ENCODE results near the gene ATAD3A.

ATAD3A gene

DNA sequence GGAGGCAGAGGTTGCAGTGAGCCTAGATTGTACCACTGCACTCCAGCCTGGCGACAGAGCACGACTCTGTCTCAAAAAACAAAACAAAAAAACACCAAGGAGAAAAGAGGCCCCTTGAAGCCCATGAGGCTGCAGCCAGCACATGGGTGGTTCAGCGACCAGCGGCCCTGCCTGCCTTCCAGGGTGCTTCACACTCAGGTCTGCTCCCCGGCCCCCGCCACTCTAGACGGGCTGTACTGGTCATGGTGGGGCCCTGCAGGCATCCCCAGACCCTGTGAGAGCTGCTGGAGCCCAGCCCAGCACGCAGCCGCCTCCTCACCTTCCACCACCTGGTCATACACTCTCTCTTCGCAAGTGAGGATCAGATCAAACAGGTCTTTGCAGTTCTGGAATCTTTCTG, 32.6 kb downstream of the ATAD3A start:
- peaks cover 19% of the 10 kb centered on the region for H3K36me3 ChIP-seq (ENCODE audit: low read depth)

GRCh38 chr1:1545946-1546737, 34.2 kb downstream of the ATAD3A start:
- Histone ChIP-seq H3K36me3 (ENCODE audit: low read depth) (peaks cover 15% of the 10 kb centered on the region), H3K27ac (ENCODE audit: poor library complexity, severe bottlenecking) (no peak overlapping the region)
- ATAC-seq (ENCODE audit: low read depth) = no peak

More for the DNA sequence above, 32.6 kb downstream of the ATAD3A start:
- no peak overlapping the region for H3K4me3 ChIP-seq (ENCODE audit: severe bottlenecking)
- no peak for DNase-seq (ENCODE audit: low spot score)
- ATAC-seq (ENCODE audit: low read depth) = no peak
- no peaks in the 10 kb centered on the region for H3K9me3 ChIP-seq (ENCODE audit: severe bottlenecking)
- no peak for TF ChIP-seq CTCF (IDR thresholded peaks at IDR 0.05; ENCODE audit: poor library complexity, severe bottlenecking)
- H3K27me3 ChIP-seq (ENCODE audit: insufficient read depth, poor library complexity, severe bottlenecking) = no peaks in the 10 kb centered on the region
- no peak overlapping the region for H3K27ac ChIP-seq (ENCODE audit: poor library complexity, severe bottlenecking)
- no peaks in the 10 kb centered on the region for H3K4me1 ChIP-seq (ENCODE audit: insufficient read depth, poor library complexity, severe bottlenecking)

DNA sequence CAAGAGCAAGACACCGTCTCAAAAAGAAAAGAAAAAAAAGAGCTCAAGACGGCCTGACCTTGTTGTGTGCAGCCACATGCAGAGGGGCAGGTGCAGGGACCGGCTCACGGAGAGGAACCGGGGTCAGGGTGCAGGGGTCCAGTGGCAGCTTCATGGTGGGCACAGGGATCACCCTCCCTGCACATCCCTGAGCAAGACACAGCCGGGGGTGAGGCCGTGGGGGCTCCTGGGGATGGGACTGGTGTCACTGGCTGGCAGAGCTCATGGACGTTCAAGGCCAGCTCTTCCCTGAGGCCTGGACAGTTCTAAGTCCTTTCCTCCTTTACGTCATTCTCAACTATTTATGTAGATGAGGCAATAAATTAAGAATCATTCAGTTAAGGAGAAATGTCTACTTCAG, 35.0 kb downstream of the ATAD3A start:
- no peak overlapping the region for H3K4me3 ChIP-seq (ENCODE audit: severe bottlenecking)
- H3K4me1 ChIP-seq (ENCODE audit: insufficient read depth, poor library complexity, severe bottlenecking) = no peaks in the 10 kb centered on the region
- no peak for ATAC-seq (ENCODE audit: low read depth)
- peaks cover 18% of the 10 kb centered on the region for H3K36me3 ChIP-seq (ENCODE audit: low read depth)
- H3K9me3 ChIP-seq (ENCODE audit: severe bottlenecking) = no peaks in the 10 kb centered on the region
- no peak overlapping the region for H3K27ac ChIP-seq (ENCODE audit: poor library complexity, severe bottlenecking)
- DNase-seq (ENCODE audit: low spot score) = no peak
- no peak for TF ChIP-seq CTCF (IDR thresholded peaks at IDR 0.05; ENCODE audit: poor library complexity, severe bottlenecking)
- no peaks in the 10 kb centered on the region for H3K27me3 ChIP-seq (ENCODE audit: insufficient read depth, poor library complexity, severe bottlenecking)

More at GRCh38 chr1:1545946-1546737, 34.2 kb downstream of the ATAD3A start:
- DNase-seq (ENCODE audit: low spot score) = no peak
- no peaks in the 10 kb centered on the region for H3K4me1 ChIP-seq (ENCODE audit: insufficient read depth, poor library complexity, severe bottlenecking)
- H3K9me3 ChIP-seq (ENCODE audit: severe bottlenecking) = no peaks in the 10 kb centered on the region
- no peaks in the 10 kb centered on the region for H3K27me3 ChIP-seq (ENCODE audit: insufficient read depth, poor library complexity, severe bottlenecking)
- no peak overlapping the region for H3K4me3 ChIP-seq (ENCODE audit: severe bottlenecking)
- TF ChIP-seq CTCF (IDR thresholded peaks at IDR 0.05; ENCODE audit: poor library complexity, severe bottlenecking) = no peak

- Histone ChIP-seq H3K9me3 (ENCODE audit: severe bottlenecking) (no peaks in the 10 kb centered on the region), H3K27ac (ENCODE audit: poor library complexity, severe bottlenecking) (no peak overlapping the region), H3K36me3 (ENCODE audit: low read depth) (peaks cover 18% of the 10 kb centered on the region), H3K27me3 (ENCODE audit: insufficient read depth, poor library complexity, severe bottlenecking) (no peaks in the 10 kb centered on the region), H3K4me3 (ENCODE audit: severe bottlenecking) (no peak overlapping the region), H3K4me1 (ENCODE audit: insufficient read depth, poor library complexity, severe bottlenecking) (no peaks in the 10 kb centered on the region)
- ATAC-seq (ENCODE audit: low read depth) (no peak), DNase-seq (ENCODE audit: low spot score) (no peak)
- no peak for TF ChIP-seq CTCF (IDR thresholded peaks at IDR 0.05; ENCODE audit: poor library complexity, severe bottlenecking)
These were observed 35.5 kb downstream of the ATAD3A start for GRCh38 chr1:1547476-1547875.

- no peak overlapping the region for H3K4me3 ChIP-seq (ENCODE audit: severe bottlenecking)
- no peak overlapping the region for H3K27ac ChIP-seq (ENCODE audit: poor library complexity, severe bottlenecking)
- H3K9me3 ChIP-seq (ENCODE audit: severe bottlenecking) = no peaks in the 10 kb centered on the region
- H3K36me3 ChIP-seq (ENCODE audit: low read depth) = peaks cover 9% of the 10 kb centered on the region
- DNase-seq (ENCODE audit: low spot score) (no peak), ATAC-seq (ENCODE audit: low read depth) (no peak)
- H3K27me3 ChIP-seq (ENCODE audit: insufficient read depth, poor library complexity, severe bottlenecking) = no peaks in the 10 kb centered on the region
- no peaks in the 10 kb centered on the region for H3K4me1 ChIP-seq (ENCODE audit: insufficient read depth, poor library complexity, severe bottlenecking)
- no peak for TF ChIP-seq CTCF (IDR thresholded peaks at IDR 0.05; ENCODE audit: poor library complexity, severe bottlenecking)
These were observed 36.6 kb downstream of the ATAD3A start for GRCh38 chr1:1548591-1548990.
